GM19452 (cell line): Measurements from ENCODE around the gene PTGIR.
A peak's percentile ranks its signal among the peaks of the same experiment; 100 is the strongest.

Source experiments
- ATAC-seq: cut with Tn5 transposase; IDR thresholded peaks from one replicate; pipeline ENCODE4 v1.9.1; 2021; ENCODE audit not compliant: unreplicated experiment

Gene PTGIR, protein sequence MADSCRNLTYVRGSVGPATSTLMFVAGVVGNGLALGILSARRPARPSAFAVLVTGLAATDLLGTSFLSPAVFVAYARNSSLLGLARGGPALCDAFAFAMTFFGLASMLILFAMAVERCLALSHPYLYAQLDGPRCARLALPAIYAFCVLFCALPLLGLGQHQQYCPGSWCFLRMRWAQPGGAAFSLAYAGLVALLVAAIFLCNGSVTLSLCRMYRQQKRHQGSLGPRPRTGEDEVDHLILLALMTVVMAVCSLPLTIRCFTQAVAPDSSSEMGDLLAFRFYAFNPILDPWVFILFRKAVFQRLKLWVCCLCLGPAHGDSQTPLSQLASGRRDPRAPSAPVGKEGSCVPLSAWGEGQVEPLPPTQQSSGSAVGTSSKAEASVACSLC

GRCh38 chr19:46624958-46625661 is at the start of gene PTGIR:
Gene PTGIR (minus strand): TSS chr19:46625089. CDS start chr19:46624225, 864 bp downstream.
- no peak for ATAC-seq

GRCh38 chr19:46670813-46671212 is 45.9 kb upstream of the PTGIR start:
- no peak for ATAC-seq

DNA sequence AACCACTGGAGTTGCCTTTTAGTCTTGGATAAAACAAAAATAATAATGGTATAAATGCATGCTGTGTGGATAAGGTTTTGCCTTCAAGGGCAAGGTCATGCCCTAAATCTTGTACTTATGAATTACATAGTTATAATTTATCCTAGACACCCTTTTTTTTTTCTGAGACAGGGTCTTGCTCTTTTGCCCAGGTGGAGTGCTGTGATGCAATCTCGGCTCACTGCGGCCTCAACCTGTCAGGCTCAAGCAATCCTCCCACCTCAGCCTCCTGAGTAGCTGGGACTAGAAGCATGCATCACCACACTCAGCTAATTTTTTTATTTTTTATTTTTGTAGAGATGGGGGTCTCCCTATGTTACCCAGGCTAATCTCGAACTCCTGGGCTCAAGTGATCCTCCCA is 43.8 kb upstream of the PTGIR start:
- no peak for ATAC-seq

GRCh38 chr19:46665072-46665471 is 40.2 kb upstream of the PTGIR start:
- ATAC-seq: no peak

- no peak for ATAC-seq
Observed at GRCh38 chr19:46661735-46662592, 37.1 kb upstream of the PTGIR start.

DNA sequence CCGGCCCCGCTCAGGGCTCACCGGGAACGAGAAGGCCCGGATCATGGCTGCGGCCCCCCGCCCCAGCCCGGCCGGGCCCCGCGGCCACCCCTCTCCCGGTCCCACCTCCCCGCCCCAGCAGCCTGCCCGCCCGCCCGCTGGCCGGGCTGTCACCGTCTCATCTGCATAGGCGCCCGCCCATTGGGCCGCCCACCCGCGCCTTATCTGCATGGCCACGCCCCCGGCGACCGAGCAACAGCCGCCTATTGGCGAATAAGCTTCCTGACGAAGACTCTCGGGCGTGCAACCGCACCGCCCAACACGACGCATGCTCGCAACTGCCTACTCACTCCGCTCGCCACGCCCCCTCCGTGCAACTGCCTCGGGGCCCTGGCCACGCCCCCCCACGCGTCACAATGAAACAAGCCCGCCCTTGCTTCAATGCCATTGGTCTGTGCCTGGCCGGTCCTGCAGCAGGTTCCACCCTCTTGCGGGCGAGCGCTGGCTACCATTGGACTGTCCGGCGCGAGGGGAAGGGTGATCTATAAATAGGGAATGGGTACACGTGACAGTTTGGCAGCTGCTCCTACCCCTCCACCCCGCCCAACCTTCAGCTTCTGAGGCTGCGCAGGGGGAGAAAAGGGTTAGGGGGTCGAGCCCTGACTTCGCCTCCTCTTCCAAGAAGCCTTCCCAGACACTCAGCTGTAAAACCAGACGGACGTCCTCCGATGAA is 36.3 kb upstream of the PTGIR start, which contains the start of gene DACT3:
DACT3 (minus strand) TSS at position 163 of the 712 bp plus-strand sequence; CDS start at position 45, 118 bp downstream.
- ATAC-seq: peak; percentile 88

GRCh38 chr19:46660551-46661019 is 35.7 kb upstream of the PTGIR start:
- ATAC-seq: no peak

DNA sequence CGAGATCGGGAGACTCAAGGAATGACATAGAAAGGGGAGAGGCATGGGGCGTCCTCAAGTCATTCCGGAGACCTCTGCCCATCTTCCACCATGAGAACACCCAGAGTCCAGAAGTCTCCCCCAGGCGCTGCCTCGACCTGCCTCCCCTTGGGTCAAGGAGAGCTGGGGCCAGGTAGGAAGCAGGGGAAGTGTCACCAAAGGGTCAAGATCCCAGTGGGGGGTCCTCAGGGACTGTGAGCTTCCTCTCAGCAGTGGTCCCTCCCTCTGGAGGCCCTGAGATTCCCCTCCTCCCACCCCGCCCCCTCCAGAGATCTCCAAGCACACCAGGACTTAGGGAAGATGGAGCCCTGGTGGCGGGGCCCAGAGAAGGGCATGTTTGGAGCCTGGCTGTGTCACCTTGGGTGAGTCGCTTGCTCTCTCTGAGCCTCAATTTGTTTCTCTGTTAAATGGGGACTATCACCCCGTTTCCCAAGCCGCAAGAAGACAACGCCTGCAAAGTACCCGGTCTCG is 35.2 kb upstream of the PTGIR start:
- no peak for ATAC-seq

GRCh38 chr19:46659151-46660007 is 34.5 kb upstream of the PTGIR start:
- ATAC-seq: no peak

DNA sequence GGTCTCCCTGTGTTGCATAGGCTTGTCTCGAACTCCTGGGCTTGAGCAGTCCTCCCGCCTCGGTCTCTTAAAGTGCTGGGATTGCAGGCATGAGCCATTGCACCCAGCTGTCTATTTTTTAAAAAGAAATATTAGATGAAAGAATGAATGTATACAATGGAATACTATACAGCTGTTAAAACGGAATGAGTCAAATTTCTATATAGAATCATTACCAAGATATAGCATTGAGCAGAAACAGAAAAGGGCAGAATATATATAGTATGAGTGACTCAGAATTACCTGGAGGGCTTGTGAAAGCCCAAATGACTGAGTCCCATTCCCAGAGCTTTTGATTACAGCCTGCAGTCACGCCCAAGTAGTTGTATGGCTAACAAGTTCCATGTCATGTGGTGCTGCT is 31.7 kb upstream of the PTGIR start:
- ATAC-seq: no peak

DNA sequence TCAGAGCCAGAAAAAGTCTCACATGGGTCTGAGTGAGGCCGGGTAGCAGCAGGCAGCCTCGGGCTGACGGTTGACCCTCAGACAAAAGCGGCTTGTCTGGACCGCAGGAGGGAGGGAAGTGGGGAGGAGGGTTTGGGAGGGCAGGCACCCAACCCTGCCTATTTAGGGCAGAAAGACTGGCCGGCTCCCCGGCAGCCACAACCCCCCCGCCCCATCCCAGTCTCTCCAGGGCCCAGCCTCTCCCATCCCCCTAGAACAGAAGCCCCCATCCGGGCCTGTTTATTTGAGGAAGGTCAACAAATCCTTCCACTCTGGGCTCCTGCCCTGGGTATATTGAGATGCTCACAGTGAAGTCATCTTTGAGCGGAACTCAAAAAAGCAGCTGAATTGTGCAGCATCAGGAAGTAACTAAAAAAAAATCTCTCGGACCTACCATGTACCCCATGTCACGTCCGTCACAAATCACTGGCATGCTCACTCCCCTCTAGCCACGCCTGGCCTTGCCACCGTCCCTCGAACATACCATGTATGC is 29.8 kb upstream of the PTGIR start:
- no peak for ATAC-seq

DNA sequence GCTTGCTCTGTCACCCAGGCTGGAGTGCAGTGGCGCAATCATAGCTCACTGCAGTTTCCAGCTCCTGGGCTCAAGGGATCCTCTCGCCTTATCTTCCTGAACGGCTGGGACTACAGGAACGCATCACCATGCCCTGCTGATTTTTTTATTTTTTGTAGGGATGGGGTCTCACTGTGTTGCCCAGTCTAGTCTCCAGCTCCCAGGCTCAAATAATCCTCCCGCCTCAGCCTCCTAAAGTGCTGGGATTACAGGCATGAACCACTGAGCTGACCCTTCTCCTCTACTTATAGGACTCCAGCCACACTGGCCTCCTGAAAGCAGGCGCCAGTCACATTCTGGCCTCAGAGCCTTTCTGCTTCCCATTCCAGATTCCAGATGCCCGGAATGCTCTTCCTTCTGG is 25.6 kb upstream of the PTGIR start:
- ATAC-seq: no peak

GRCh38 chr19:46648961-46649960 is 24.4 kb upstream of the PTGIR start:
- ATAC-seq: no peak

GRCh38 chr19:46648060-46648960 is 23.4 kb upstream of the PTGIR start:
- no peak for ATAC-seq

- ATAC-seq: no peak
Observed at GRCh38 chr19:46646402-46646801, 21.5 kb upstream of the PTGIR start.

DNA sequence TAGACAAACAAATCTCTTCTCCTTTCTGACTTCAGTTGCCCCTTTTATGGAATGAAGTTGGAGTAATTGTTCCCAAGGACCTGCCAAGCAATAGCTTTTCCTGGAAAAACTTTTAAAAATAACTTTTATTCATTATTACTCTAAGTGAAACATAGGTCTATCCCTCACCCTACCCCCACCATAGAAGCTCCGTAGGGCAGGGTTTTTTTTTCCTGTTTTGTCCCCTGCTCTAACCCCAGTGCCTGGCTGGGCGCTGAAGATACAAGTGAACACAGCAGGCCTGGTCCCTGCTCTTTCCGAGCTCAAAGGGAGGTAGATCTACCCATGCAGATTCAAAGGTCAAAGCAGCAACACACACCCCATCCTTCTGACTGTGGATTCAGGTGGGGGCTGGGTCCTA is 19.8 kb upstream of the PTGIR start:
- no peak for ATAC-seq

DNA sequence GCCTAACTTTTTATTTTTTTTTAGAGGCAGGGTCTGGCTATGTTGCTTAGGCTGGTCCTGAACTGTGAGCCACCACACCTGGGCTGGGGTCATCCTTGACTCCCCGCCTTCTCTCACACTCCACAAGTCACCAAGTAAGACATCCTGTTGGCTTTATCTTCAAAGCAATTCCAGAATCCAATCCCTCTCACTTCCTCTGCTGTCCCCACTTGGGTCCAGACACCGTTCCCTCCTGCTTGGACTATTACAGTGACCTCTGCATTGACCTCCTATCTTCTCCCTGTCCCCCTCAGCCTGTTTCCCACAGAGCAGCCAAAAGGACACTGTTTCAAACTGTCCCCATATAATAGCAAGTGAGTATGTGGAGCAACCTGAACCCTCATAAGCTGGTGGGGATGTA is 15.8 kb upstream of the PTGIR start:
- ATAC-seq: no peak
